Smooth muscle cell (in vitro differentiated cells): ENCODE measurements around the gene SPINDOC. TPM values are rescaled to one million over a fixed set of nuclear protein-coding genes. Genes with fewer than 3 reads are reported as not detected.

ENCODE experiments used
- DNase-seq: peaks from one replicate; lab custom pipeline; 2025; ENCODE audit not compliant: unreplicated experiment; lab: John Stamatoyannopoulos, UW
- H2AFZ ChIP-seq: fragments of 200-600 bp; sonication (generic); 2 replicates; pipeline ENCODE4 v1.6.0; 2016; ENCODE audit warnings: antibody characterized with exemption, low read depth, mild to moderate bottlenecking
- H3F3A ChIP-seq: fragments of 200-600 bp; sonication (generic); 2 replicates; pipeline ENCODE4 v1.6.0; 2017; ENCODE audit warnings: antibody characterized with exemption, low read depth
- H3K27ac ChIP-seq: fragments of 200-600 bp; sonication (generic); 2 replicates; pipeline ENCODE4 v1.5.1; 2016; ENCODE audit warnings: low read depth, mild to moderate bottlenecking
- H3K27me3 ChIP-seq: fragments of 200-600 bp; sonication (generic); 2 replicates; pipeline ENCODE4 v1.6.1; 2016; ENCODE audit warnings: low read depth, mild to moderate bottlenecking
- H3K36me3 ChIP-seq: fragments of 200-600 bp; sonication (generic); 2 replicates; pipeline ENCODE4 v1.5.1; 2016; ENCODE audit warnings: low read depth
- H3K4me1 ChIP-seq: fragments of 200-600 bp; sonication (generic); 2 replicates; pipeline ENCODE4 v1.5.1; 2016; ENCODE audit warnings: low read depth
- H3K4me2 ChIP-seq: fragments of 200-600 bp; sonication (generic); 2 replicates; pipeline ENCODE4 v1.6.0; 2016; ENCODE audit warnings: mild to moderate bottlenecking
- H3K4me3 ChIP-seq: fragments of 200-600 bp; sonication (generic); 2 replicates; pipeline ENCODE4 v1.5.1; 2016; ENCODE audit warnings: mild to moderate bottlenecking
- H3K79me2 ChIP-seq: fragments of 200-600 bp; sonication (generic); 2 replicates; pipeline ENCODE4 v1.6.0; 2016; ENCODE audit warnings: low read depth, mild to moderate bottlenecking
- H3K9ac ChIP-seq: fragments of 200-600 bp; sonication (generic); 2 replicates; pipeline ENCODE4 v1.6.0; 2016; ENCODE audit warnings: low read depth
- H3K9me3 ChIP-seq: fragments of 200-600 bp; sonication (generic); replicated peaks from 2 replicates; pipeline ENCODE4 v1.5.1; 2016; ENCODE audit warnings: low read depth
- H4K20me1 ChIP-seq: fragments of 200-600 bp; sonication (generic); 2 replicates; pipeline ENCODE4 v1.6.0; 2016; ENCODE audit warnings: low read depth
- CTCF ChIP-seq: fragments of 200-600 bp; sonication (generic); IDR thresholded peaks from 2 replicates; pipeline ENCODE4 v1.5.1; 2017; ENCODE audit warnings: borderline replicate concordance, mild to moderate bottlenecking, antibody characterized with exemption; ENCODE audit not compliant: insufficient read depth, poor library complexity, severe bottlenecking
- WGBS: methylation state at CpG from one replicate; pipeline ENCODE4 v1.1.7; 2016; ENCODE audit warnings: low lambda C conversion rate; 5-methylcytosine and 5-hydroxymethylcytosine counted together
- polyA plus RNA-seq: library from polyadenylated mRNA; unstranded; fragments of >200 nt; fragmentation: Nextera tagmentation; extraction: Ambion mirVana; gene quantifications from 2 replicates; pipeline ENCODE4 v1.2.1, GENCODE V29; 2016
- total RNA-seq: library from RNA; depleted of rRNA; stranded (reverse); fragments of >200 nt; gene quantifications from 2 replicates; pipeline ENCODE4 v1.2.3, GENCODE V29; 2014

SPINDOC gene
- total and polyA plus RNA-seq, 2 experiments from 2014 or later: 13.6 to 13.7 TPM

GRCh38 chr11:63818609-63819008, 5.4 kb downstream of the SPINDOC start:
- Histone ChIP-seq H2AFZ (no peak overlapping the region), H3K27ac (no peak overlapping the region), H3K4me2 (no peak overlapping the region), H4K20me1 (peaks cover 76% of the 10 kb centered on the region), H3K9me3 (no peaks in the 10 kb centered on the region), H3K27me3 (no peaks in the 10 kb centered on the region), H3F3A (no peaks in the 10 kb centered on the region), H3K79me2 (peaks cover 38% of the 10 kb centered on the region), H3K4me1 (peaks cover 11% of the 10 kb centered on the region), H3K9ac (no peak overlapping the region), H3K4me3 (no peak overlapping the region), H3K36me3 (peaks cover 2% of the 10 kb centered on the region)
- DNase-seq: no peak
- 99% methylated on average over 19 of the region's 19 CpGs for WGBS
- no peak for TF ChIP-seq CTCF

GRCh38 chr11:63821411-63821810, 8.2 kb downstream of the SPINDOC start:
- 96% methylated on average over 5 of the region's 5 CpGs for WGBS
- H3K27me3 ChIP-seq: no peaks in the 10 kb centered on the region
- TF ChIP-seq CTCF: no peak
- no peak overlapping the region for H3K27ac ChIP-seq
- peaks cover 10% of the 10 kb centered on the region for H3K79me2 ChIP-seq
- H3K4me3 ChIP-seq: no peak overlapping the region
- no peaks in the 10 kb centered on the region for H3K9me3 ChIP-seq
- peaks cover 63% of the 10 kb centered on the region for H4K20me1 ChIP-seq
- no peak for DNase-seq
- H3K9ac ChIP-seq: no peak overlapping the region
- H3K4me1 ChIP-seq: no peaks in the 10 kb centered on the region
- no peak overlapping the region for H3K4me2 ChIP-seq
- peaks cover 7% of the 10 kb centered on the region for H3F3A ChIP-seq
- H3K36me3 ChIP-seq: peaks cover 2% of the 10 kb centered on the region
- no peak overlapping the region for H2AFZ ChIP-seq

- Histone ChIP-seq H3K9ac (no peak overlapping the region), H4K20me1 (peaks cover 29% of the 10 kb centered on the region), H3K27me3 (no peaks in the 10 kb centered on the region), H3K4me1 (no peaks in the 10 kb centered on the region), H3K4me3 (no peak overlapping the region), H2AFZ (no peak overlapping the region), H3F3A (peaks cover 11% of the 10 kb centered on the region), H3K36me3 (peaks cover 2% of the 10 kb centered on the region), H3K27ac (no peak overlapping the region), H3K4me2 (no peak overlapping the region), H3K79me2 (no peaks in the 10 kb centered on the region), H3K9me3 (no peaks in the 10 kb centered on the region)
- 93% methylated on average over 17 of the region's 17 CpGs for WGBS
- no peak for TF ChIP-seq CTCF
- DNase-seq: no peak
Measured at GRCh38 chr11:63826471-63827190, 13.4 kb downstream of the SPINDOC start.
